Spinal cord (tissue), 10 donors: ENCODE measurements around the gene TMC6. TPM values are rescaled to one million over a fixed set of nuclear protein-coding genes. Genes with fewer than 3 reads are reported as not detected.

Experiments
- DNase-seq, 6 donors: peaks; one replicate each; pipeline versions ENCODE4 v3.0.0 to v3.0.0-alpha.2; 2013 to 2015; ENCODE audit warnings: low spot score in 6 of 6, low read depth in 4 of 6
- H3K27ac ChIP-seq: one replicate; pipeline ENCODE4 v1.5.1; 2013; ENCODE audit warnings: low read depth, low read length, control low read depth
- H3K27me3 ChIP-seq: one replicate; pipeline ENCODE4 v1.6.1; 2013; ENCODE audit warnings: low read length; ENCODE audit not compliant: control insufficient read depth, insufficient read depth
- H3K36me3 ChIP-seq: one replicate; pipeline ENCODE4 v1.6.1; 2013; ENCODE audit warnings: low read length; ENCODE audit not compliant: control insufficient read depth, insufficient read depth
- H3K4me1 ChIP-seq: one replicate; pipeline ENCODE4 v1.6.1; 2013; ENCODE audit warnings: low read length; ENCODE audit not compliant: control insufficient read depth, insufficient read depth
- H3K4me3 ChIP-seq: one replicate; pipeline ENCODE4 v1.5.1; 2013; ENCODE audit warnings: low read depth, low read length, control low read depth
- H3K9me3 ChIP-seq: one replicate; pipeline ENCODE4 v1.6.1; 2013; ENCODE audit warnings: low read length; ENCODE audit not compliant: control insufficient read depth, insufficient read depth
- WGBS: methylation state at CpG from one replicate; pipeline ENCODE4 v1.1.5; 2013; ENCODE audit warnings: missing lambda C conversion rate; ENCODE audit not compliant: insufficient coverage; 5-methylcytosine and 5-hydroxymethylcytosine counted together
- polyA plus RNA-seq, 2 donors: library from polyadenylated mRNA; unstranded; fragments of 120-200 nt; gene quantifications; one replicate each; pipeline ENCODE4 v1.2.1, GENCODE V29; 2013; ENCODE audit not compliant: insufficient read length in 2 of 2
- total RNA-seq, 2 donors: library from RNA; depleted of rRNA in 1 of 2; stranded (reverse); fragments of 120-200 nt in 1 of 2; fragments of >200 nt in 1 of 2; gene quantifications; one replicate each; pipeline versions ENCODE4 v1.2.3 to v1.2.4, GENCODE V29; 2013 to 2014
- donor health status: healthy.

TMC6 gene
- total and polyA plus RNA-seq, 4 donors = 15.2 to 33.4 (median 24.8) TPM

GRCh38 chr17:78123258-78123929 is 5.2 kb downstream of the TMC6 start:
- Histone ChIP-seq H3K9me3 (no peaks in the 10 kb centered on the region), H3K4me3 (no peak overlapping the region), H3K36me3 (peaks cover 48% of the 10 kb centered on the region), H3K27me3 (peaks cover 10% of the 10 kb centered on the region), H3K4me1 (peaks cover 40% of the 10 kb centered on the region), H3K27ac (no peak overlapping the region)
- DNase-seq = no peak
- 95% methylated on average over 5 of the region's 5 CpGs for WGBS

GRCh38 chr17:78122931-78123249 is 5.7 kb downstream of the TMC6 start:
- Histone ChIP-seq H3K36me3 (peaks cover 48% of the 10 kb centered on the region), H3K27ac (no peak overlapping the region), H3K27me3 (peaks cover 5% of the 10 kb centered on the region), H3K9me3 (no peaks in the 10 kb centered on the region), H3K4me3 (no peak overlapping the region), H3K4me1 (peaks cover 37% of the 10 kb centered on the region)
- DNase-seq = no peak
- 94% methylated on average over 4 of the region's 4 CpGs for WGBS

- DNase-seq = no peak
- H3K4me3 ChIP-seq = no peak overlapping the region
- H3K9me3 ChIP-seq = no peaks in the 10 kb centered on the region
- H3K4me1 ChIP-seq = peaks cover 37% of the 10 kb centered on the region
- no peak overlapping the region for H3K27ac ChIP-seq
- 89% methylated on average over 23 of the region's 23 CpGs for WGBS
- H3K36me3 ChIP-seq = peaks cover 49% of the 10 kb centered on the region
- H3K27me3 ChIP-seq = peaks cover under 1% of the 10 kb centered on the region
Measured at GRCh38 chr17:78122216-78122930, 6.2 kb downstream of the TMC6 start.

GRCh38 chr17:78121801-78122215 is 6.7 kb downstream of the TMC6 start:
- H3K27ac ChIP-seq = no peak overlapping the region
- H3K4me3 ChIP-seq = no peak overlapping the region
- H3K36me3 ChIP-seq = peaks cover 52% of the 10 kb centered on the region
- H3K9me3 ChIP-seq = no peaks in the 10 kb centered on the region
- H3K4me1 ChIP-seq = peaks cover 34% of the 10 kb centered on the region
- no peak for DNase-seq
- 87% methylated on average over 10 of the region's 11 CpGs for WGBS
- H3K27me3 ChIP-seq = no peaks in the 10 kb centered on the region

- H3K27me3 ChIP-seq = no peaks in the 10 kb centered on the region
- WGBS = 91% methylated on average over 33 of the region's 35 CpGs
- no peak overlapping the region for H3K4me3 ChIP-seq
- H3K36me3 ChIP-seq = peaks cover 52% of the 10 kb centered on the region
- DNase-seq = no peak
- H3K4me1 ChIP-seq = peaks cover 28% of the 10 kb centered on the region
- no peak overlapping the region for H3K27ac ChIP-seq
- no peaks in the 10 kb centered on the region for H3K9me3 ChIP-seq
Measured at GRCh38 chr17:78120971-78121800, 7.4 kb downstream of the TMC6 start.

- Histone ChIP-seq H3K27me3 (no peaks in the 10 kb centered on the region), H3K36me3 (peaks cover 46% of the 10 kb centered on the region), H3K4me1 (peaks cover 22% of the 10 kb centered on the region), H3K4me3 (no peak overlapping the region), H3K9me3 (no peaks in the 10 kb centered on the region), H3K27ac (no peak overlapping the region)
- 88% methylated on average over 10 of the region's 13 CpGs for WGBS
- DNase-seq = no peak
Measured at GRCh38 chr17:78120537-78120936, 8.0 kb downstream of the TMC6 start.

GRCh38 chr17:78118801-78119241 is 9.7 kb downstream of the TMC6 start:
- Histone ChIP-seq H3K27ac (no peak overlapping the region), H3K9me3 (no peaks in the 10 kb centered on the region), H3K4me3 (no peak overlapping the region), H3K4me1 (peaks cover 15% of the 10 kb centered on the region), H3K36me3 (peaks cover 31% of the 10 kb centered on the region), H3K27me3 (no peaks in the 10 kb centered on the region)
- WGBS = 83% methylated on average over 13 of the region's 14 CpGs
- DNase-seq = no peak

- H3K36me3 ChIP-seq = peaks cover 26% of the 10 kb centered on the region
- no peaks in the 10 kb centered on the region for H3K27me3 ChIP-seq
- WGBS = 54% methylated on average over 29 of the region's 41 CpGs
- peak in 3 of 6 donors; percentile 15 to 53 (median 53) for DNase-seq
- peaks cover 24% of the 10 kb centered on the region for H3K4me1 ChIP-seq
- no peaks in the 10 kb centered on the region for H3K9me3 ChIP-seq
- no peak overlapping the region for H3K4me3 ChIP-seq
- H3K27ac ChIP-seq = no peak overlapping the region
Measured at GRCh38 chr17:78117027-78117981, 11.3 kb downstream of the TMC6 start.

- 91% methylated on average over 9 of the region's 9 CpGs for WGBS
- Histone ChIP-seq H3K27me3 (no peaks in the 10 kb centered on the region), H3K9me3 (no peaks in the 10 kb centered on the region), H3K4me1 (peaks cover 29% of the 10 kb centered on the region), H3K36me3 (peaks cover 25% of the 10 kb centered on the region), H3K4me3 (no peak overlapping the region), H3K27ac (no peak overlapping the region)
- DNase-seq = no peak
Measured at GRCh38 chr17:78116411-78116810, 12.1 kb downstream of the TMC6 start.
